ENCODE results near the gene DNAJC10.
"Not testable (repeated sequence)": the region's sequence is repeated elsewhere in the genome, so short reads cannot be mapped to it uniquely, and the experiment has no call there.

DNAJC10 gene

DNA sequence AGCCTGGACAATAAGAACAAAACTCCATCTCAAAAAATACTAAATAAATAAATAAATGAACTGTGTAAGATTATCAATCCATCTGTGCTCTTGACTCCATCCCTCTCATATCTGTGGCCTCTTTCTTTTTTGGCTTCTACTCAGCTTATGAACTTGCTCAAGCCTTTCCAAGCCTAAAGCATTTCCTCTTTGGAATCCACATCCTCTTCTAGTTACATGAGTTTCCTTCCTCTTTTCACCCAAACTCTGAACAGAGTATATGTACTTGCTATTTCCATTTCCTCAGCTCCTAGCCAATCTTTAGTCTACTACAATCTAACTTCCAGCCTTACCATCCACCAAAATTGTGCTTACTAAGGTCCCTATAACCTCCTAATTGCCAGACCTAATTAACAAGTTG is 2.5 kb upstream of the DNAJC10 start:
- no peak for TF ChIP-seq CTCF (conservative IDR thresholded peaks at IDR 0.05)
- no peak overlapping the region; the same call in 1 of the 2 replicates for H3K27ac ChIP-seq

DNA sequence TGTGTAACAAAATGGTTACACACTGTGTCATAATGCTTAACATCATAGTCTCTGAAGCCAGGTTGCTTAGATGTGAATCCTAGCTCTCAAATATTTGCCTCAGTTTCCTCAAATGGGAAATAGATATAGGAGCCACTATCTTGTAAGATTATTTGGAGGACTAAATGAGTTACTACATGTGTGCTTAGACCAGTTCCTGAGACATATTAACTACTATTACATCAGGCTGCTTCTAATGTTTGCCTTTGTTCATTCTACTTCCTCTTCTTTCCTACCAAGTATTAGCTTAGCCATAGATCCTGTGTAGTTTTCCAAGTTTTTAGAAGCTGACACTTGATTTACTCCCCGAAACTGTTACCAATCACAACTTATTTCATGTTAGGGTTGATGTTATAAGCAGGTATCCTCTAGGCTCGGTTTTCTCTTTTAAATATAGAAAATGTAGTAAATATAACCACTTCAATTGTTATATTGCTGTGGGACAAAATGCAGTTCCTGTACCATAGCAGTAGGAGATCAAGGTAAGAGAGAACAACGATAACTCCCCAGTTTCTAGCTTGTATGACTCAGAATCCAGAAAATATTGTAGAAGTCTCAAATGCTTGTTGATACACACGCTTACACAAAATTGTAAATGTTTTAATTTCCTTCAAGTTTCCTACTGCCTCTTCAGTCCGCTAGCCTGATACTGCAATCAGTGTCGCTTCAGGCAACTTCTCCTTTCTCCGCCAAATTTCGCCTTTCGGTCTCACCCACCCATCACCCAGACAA is 751 bp upstream of the DNAJC10 start:
- H3K27ac ChIP-seq = peak overlapping the region; percentile 93
- no peak for TF ChIP-seq CTCF (conservative IDR thresholded peaks at IDR 0.05)

GRCh38 chr2:182716650-182716979 is 558 bp downstream of the DNAJC10 start:
- no peak for TF ChIP-seq CTCF (conservative IDR thresholded peaks at IDR 0.05)

DNA sequence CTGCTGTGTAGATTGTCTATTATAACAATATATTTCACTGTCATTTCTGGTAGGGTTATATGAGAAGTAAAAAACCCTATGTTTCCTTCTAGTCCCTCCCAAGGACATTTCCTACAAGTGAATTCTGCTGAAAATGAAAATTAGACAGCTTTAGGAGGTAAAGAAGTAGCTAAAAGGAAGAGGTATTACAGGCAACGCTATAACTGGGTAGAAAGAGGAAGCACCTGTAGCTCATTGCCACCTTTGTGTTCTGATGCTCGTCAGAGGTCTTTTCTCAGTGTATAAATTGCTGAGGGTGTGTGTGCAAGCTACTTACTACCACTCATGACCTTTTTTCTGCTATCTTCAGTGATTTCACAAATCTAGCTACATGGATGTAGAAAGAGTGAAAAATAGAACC is 1.4 kb downstream of the DNAJC10 start:
- H3K27ac ChIP-seq = peak overlapping the region; percentile 93

More at GRCh38 chr2:182716650-182716979, 558 bp downstream of the DNAJC10 start:
- H3K27ac ChIP-seq = peak overlapping the region; percentile 93

DNA sequence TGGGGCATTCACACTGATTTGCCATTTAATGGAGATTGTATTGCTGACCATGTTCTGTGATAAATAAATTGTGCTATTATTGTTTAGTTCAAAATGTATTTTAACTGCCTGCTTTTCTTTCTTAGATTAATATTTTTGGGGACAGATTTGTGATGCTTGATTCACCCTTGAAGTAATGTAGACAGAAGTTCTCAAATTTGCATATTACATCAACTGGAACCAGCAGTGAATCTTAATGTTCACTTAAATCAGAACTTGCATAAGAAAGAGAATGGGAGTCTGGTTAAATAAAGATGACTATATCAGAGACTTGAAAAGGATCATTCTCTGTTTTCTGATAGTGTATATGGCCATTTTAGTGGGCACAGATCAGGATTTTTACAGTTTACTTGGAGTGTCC is 1.8 kb downstream of the DNAJC10 start:
- no peak for TF ChIP-seq CTCF (conservative IDR thresholded peaks at IDR 0.05)
- peak overlapping the region; percentile 93; the same call in 1 of the 2 replicates for H3K27ac ChIP-seq

More for the DNA sequence above, 1.4 kb downstream of the DNAJC10 start:
- no peak for TF ChIP-seq CTCF (conservative IDR thresholded peaks at IDR 0.05)

DNA sequence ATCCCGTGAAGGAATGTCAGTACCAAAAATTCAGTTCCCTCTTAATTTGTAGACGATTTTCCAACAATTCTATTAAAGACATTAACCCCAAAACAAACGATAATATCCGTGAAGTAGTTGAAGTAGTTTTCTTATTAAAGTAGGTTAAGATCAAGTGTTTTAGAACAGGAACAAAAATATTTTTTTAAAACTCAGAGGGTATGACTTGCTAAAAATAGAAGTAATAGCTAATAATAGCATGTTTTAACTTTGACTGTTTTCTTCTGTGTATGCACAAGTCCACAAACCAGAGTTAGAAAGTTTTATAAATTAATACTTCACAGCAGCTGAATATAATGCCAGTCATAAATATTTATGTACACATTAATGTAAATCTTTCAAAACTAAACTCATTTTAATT is 2.4 kb downstream of the DNAJC10 start:
- no peak overlapping the region for H3K27ac ChIP-seq
- TF ChIP-seq CTCF (conservative IDR thresholded peaks at IDR 0.05) = no peak

DNA sequence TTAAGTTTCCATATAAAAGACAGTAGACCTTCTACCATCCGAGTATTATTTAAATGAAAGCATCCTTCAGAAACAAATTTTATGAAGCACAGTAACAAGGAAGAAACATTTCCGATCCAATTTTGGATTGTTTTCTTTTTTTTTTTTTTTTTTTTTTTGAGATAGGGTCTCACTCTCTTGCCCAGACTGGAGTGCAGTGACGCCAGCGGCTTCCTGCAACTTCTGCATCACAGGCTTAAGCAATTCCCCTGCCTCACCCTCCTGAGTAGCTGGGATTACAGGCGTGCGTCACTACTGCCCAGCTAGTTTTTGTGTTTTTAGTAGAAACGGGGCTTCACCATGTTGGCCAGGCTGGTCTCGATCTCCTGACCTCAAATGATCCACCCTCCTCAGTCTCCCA is 3.1 kb downstream of the DNAJC10 start:
- H3K27ac ChIP-seq = not testable (repeated sequence)

DNA sequence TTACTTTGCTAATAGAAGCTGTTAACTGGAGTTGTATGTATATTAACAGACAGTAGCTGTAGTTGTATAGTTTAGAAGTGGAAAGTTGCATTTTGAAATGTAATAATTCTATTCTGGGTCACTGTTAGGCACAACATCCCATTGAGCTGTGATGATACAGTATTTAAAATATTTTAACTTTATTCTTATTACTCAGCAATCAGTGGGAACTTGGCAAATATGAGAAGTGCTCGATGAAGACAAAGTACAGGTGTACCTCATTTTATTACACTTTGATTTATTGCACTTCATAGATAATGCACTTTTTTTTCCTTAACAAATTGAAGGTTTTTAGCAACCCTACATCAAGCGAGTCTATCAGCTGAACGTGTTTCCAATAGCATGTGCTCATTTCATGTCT is 8.6 kb downstream of the DNAJC10 start:
- no peak for TF ChIP-seq CTCF (conservative IDR thresholded peaks at IDR 0.05)

More for the DNA sequence above, 8.6 kb downstream of the DNAJC10 start:
- H3K27ac ChIP-seq = no peak overlapping the region

All from VCaP (cell line).